GM12801 (cell line): ENCODE results near the gene TRIP12.

Source experiments
- CTCF ChIP-seq: IDR thresholded peaks from one replicate; pipeline ENCODE4 v1.5.1; 2011; ENCODE audit warnings: control low read depth; ENCODE audit not compliant: insufficient read length; ENCODE audit errors: extremely low read depth

The TRIP12 gene

GRCh38 chr2:229882583-229882982, 39.2 kb downstream of the TRIP12 start:
- TF ChIP-seq CTCF, result no peak

GRCh38 chr2:229880892-229881586, 40.8 kb downstream of the TRIP12 start:
- TF ChIP-seq CTCF, result no peak

- TF ChIP-seq CTCF, result no peak
These were observed 42.4 kb downstream of the TRIP12 start for GRCh38 chr2:229879191-229879950.

GRCh38 chr2:229875549-229875948, 46.3 kb downstream of the TRIP12 start:
- no peak for TF ChIP-seq CTCF

GRCh38 chr2:229874647-229875046, 47.2 kb downstream of the TRIP12 start:
- no peak for TF ChIP-seq CTCF

GRCh38 chr2:229873123-229873581, 48.7 kb downstream of the TRIP12 start:
- TF ChIP-seq CTCF, result no peak

GRCh38 chr2:229870903-229871656, 50.7 kb downstream of the TRIP12 start:
- TF ChIP-seq CTCF, result no peak
